KOPT-K1 (cell line): ENCODE data around the gene ADAMTS17.

Source experiments
- H3K27ac ChIP-seq: fragments of 200-600 bp; sonication (generic); 2 replicates; pipeline ENCODE4 v1.5.1; 2016; ENCODE audit warnings: antibody characterized with exemption, mild to moderate bottlenecking, low read depth, low read length; ENCODE audit not compliant: poor library complexity, severe bottlenecking
- H3K36me3 ChIP-seq: fragments of 200-600 bp; sonication (generic); 2 replicates; pipeline ENCODE4 v1.5.1; 2017; ENCODE audit warnings: antibody characterized with exemption, mild to moderate bottlenecking, low read length, moderate library complexity; ENCODE audit not compliant: insufficient read depth
- H3K9me3 ChIP-seq: fragments of 200-600 bp; sonication (generic); 2 replicates; pipeline ENCODE4 v1.5.1; 2017; ENCODE audit warnings: antibody characterized with exemption, low read length, mild to moderate bottlenecking; ENCODE audit not compliant: insufficient read depth, poor library complexity, severe bottlenecking

Gene ADAMTS17

GRCh38 chr15:100189319-100189718, 152.5 kb downstream of the ADAMTS17 start:
- H3K36me3 ChIP-seq = no peaks in the 10 kb centered on the region
- no peak overlapping the region for H3K27ac ChIP-seq
- no peaks in the 10 kb centered on the region for H3K9me3 ChIP-seq

GRCh38 chr15:100187677-100188076, 154.1 kb downstream of the ADAMTS17 start:
- H3K27ac ChIP-seq = no peak overlapping the region
- no peaks in the 10 kb centered on the region for H3K36me3 ChIP-seq
- H3K9me3 ChIP-seq = no peaks in the 10 kb centered on the region

GRCh38 chr15:100186960-100187359, 154.8 kb downstream of the ADAMTS17 start:
- H3K36me3 ChIP-seq = no peaks in the 10 kb centered on the region
- H3K9me3 ChIP-seq = no peaks in the 10 kb centered on the region
- no peak overlapping the region for H3K27ac ChIP-seq

- H3K36me3 ChIP-seq = no peaks in the 10 kb centered on the region
- H3K27ac ChIP-seq = no peak overlapping the region
- no peaks in the 10 kb centered on the region for H3K9me3 ChIP-seq
Measured at GRCh38 chr15:100186366-100186765, 155.4 kb downstream of the ADAMTS17 start.

GRCh38 chr15:100183921-100184495, 157.8 kb downstream of the ADAMTS17 start:
- Histone ChIP-seq H3K9me3 (no peaks in the 10 kb centered on the region), H3K36me3 (no peaks in the 10 kb centered on the region), H3K27ac (no peak overlapping the region)

- Histone ChIP-seq H3K36me3 (no peaks in the 10 kb centered on the region), H3K27ac (no peak overlapping the region)
Measured at GRCh38 chr15:100180921-100181320, 160.9 kb downstream of the ADAMTS17 start.

GRCh38 chr15:100175406-100176114, 166.2 kb downstream of the ADAMTS17 start:
- Histone ChIP-seq H3K9me3 (peaks cover 28% of the 10 kb centered on the region), H3K36me3 (no peaks in the 10 kb centered on the region), H3K27ac (no peak overlapping the region)

More at GRCh38 chr15:100180921-100181320, 160.9 kb downstream of the ADAMTS17 start:
- no peaks in the 10 kb centered on the region for H3K9me3 ChIP-seq

- H3K36me3 ChIP-seq = no peaks in the 10 kb centered on the region
- H3K9me3 ChIP-seq = peaks cover 28% of the 10 kb centered on the region
- H3K27ac ChIP-seq = no peak overlapping the region
Measured at GRCh38 chr15:100174904-100175275, 166.9 kb downstream of the ADAMTS17 start.

GRCh38 chr15:100174159-100174903, 167.4 kb downstream of the ADAMTS17 start:
- Histone ChIP-seq H3K36me3 (no peaks in the 10 kb centered on the region), H3K9me3 (peaks cover 28% of the 10 kb centered on the region), H3K27ac (no peak overlapping the region)

GRCh38 chr15:100172356-100173024, 169.3 kb downstream of the ADAMTS17 start:
- H3K27ac ChIP-seq = no peak overlapping the region
- H3K36me3 ChIP-seq = no peaks in the 10 kb centered on the region
- H3K9me3 ChIP-seq = peaks cover 28% of the 10 kb centered on the region

- Histone ChIP-seq H3K36me3 (no peaks in the 10 kb centered on the region), H3K9me3 (peaks cover 28% of the 10 kb centered on the region), H3K27ac (no peak overlapping the region)
Measured at GRCh38 chr15:100171411-100171810, 170.4 kb downstream of the ADAMTS17 start.

GRCh38 chr15:100170291-100171210, 171.2 kb downstream of the ADAMTS17 start:
- Histone ChIP-seq H3K9me3 (peaks cover 28% of the 10 kb centered on the region), H3K36me3 (no peaks in the 10 kb centered on the region), H3K27ac (no peak overlapping the region)

- Histone ChIP-seq H3K36me3 (no peaks in the 10 kb centered on the region), H3K9me3 (peaks cover 28% of the 10 kb centered on the region), H3K27ac (no peak overlapping the region)
Measured at GRCh38 chr15:100169615-100170290, 172.0 kb downstream of the ADAMTS17 start.

- no peaks in the 10 kb centered on the region for H3K36me3 ChIP-seq
- no peak overlapping the region for H3K27ac ChIP-seq
- peaks cover 23% of the 10 kb centered on the region for H3K9me3 ChIP-seq
Measured at GRCh38 chr15:100168787-100169186, 173.0 kb downstream of the ADAMTS17 start.
